Suprapubic skin (tissue), 4 donors: ENCODE data around the gene SHLD3.

ENCODE experiments used
- EP300 ChIP-seq: sonication (generic); formaldehyde crosslinking; IDR thresholded peaks from one replicate; pipeline ENCODE4 v1.6.1; 2017; ENCODE audit warnings: antibody characterized with exemption
- POLR2A ChIP-seq, 2 donors: fragments of 450-650 bp; IDR thresholded peaks; one replicate each; pipeline ENCODE4 v1.6.1; 2017; ENCODE audit warnings: antibody characterized with exemption in 2 of 2, mild to moderate bottlenecking in 2 of 2, moderate library complexity in 2 of 2
- POLR2AphosphoS5 ChIP-seq, 3 donors: sonication (generic); formaldehyde crosslinking; IDR thresholded peaks; one replicate each; pipeline ENCODE4 v1.6.1; 2017; ENCODE audit warnings: antibody characterized with exemption in 3 of 3
- TF ChIP-seq, protein P1 (sequence below), 2 donors: fragments of 200-600 bp in 1 of 2; fragments of 450-650 bp in 1 of 2; sonication (generic) in 1 of 2; IDR thresholded peaks; one replicate each; pipeline ENCODE4 v1.5.1; 2016 to 2019; ENCODE audit warnings: antibody characterized with exemption in 2 of 2, mild to moderate bottlenecking in 1 of 2, moderate library complexity in 1 of 2

DNA sequence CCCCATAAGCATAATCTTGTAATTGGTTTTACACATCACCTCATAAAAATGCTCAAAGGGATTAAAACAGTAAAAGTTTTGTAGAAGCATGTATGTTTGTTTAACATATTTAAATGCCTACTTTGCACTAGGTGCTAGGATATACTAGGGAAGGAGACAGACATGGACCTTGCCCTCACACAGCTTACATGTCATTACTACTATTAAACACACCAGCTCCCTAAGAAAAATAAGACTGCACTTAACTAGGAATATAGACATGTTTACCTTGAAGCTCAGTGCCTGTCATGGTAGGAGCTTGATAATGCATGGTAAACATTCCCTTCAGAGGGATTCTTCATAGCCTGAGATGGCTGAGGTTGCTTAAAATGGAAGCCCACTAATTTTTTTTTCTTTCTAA lies 6.2 kb downstream of the SHLD3 start:
- TF ChIP-seq, protein P1, sequence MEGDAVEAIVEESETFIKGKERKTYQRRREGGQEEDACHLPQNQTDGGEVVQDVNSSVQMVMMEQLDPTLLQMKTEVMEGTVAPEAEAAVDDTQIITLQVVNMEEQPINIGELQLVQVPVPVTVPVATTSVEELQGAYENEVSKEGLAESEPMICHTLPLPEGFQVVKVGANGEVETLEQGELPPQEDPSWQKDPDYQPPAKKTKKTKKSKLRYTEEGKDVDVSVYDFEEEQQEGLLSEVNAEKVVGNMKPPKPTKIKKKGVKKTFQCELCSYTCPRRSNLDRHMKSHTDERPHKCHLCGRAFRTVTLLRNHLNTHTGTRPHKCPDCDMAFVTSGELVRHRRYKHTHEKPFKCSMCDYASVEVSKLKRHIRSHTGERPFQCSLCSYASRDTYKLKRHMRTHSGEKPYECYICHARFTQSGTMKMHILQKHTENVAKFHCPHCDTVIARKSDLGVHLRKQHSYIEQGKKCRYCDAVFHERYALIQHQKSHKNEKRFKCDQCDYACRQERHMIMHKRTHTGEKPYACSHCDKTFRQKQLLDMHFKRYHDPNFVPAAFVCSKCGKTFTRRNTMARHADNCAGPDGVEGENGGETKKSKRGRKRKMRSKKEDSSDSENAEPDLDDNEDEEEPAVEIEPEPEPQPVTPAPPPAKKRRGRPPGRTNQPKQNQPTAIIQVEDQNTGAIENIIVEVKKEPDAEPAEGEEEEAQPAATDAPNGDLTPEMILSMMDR (IDR thresholded peaks at IDR 0.05), result no peak
- no peak for TF ChIP-seq POLR2A (IDR thresholded peaks at IDR 0.05)
- TF ChIP-seq POLR2AphosphoS5 (IDR thresholded peaks at IDR 0.05), result no peak
- no peak for TF ChIP-seq EP300
